DMS114 treated with DMSO at 0.1 percent for 48 hours (cell line): Measurements from ENCODE around the gene PDIA6.
"Not testable (repeated sequence)": the region's sequence is repeated elsewhere in the genome, so short reads cannot be mapped to it uniquely, and the experiment has no call there.

Source experiments
- DNase-seq: peaks from one replicate; lab custom pipeline; 2025; ENCODE audit not compliant: unreplicated experiment; lab: John Stamatoyannopoulos, UW

The PDIA6 gene

GRCh38 chr2:10785260-10785659 is 27.3 kb downstream of the PDIA6 start:
- DNase-seq, result no peak

- no peak for DNase-seq
Measured at GRCh38 chr2:10784719-10785118, 27.9 kb downstream of the PDIA6 start.

GRCh38 chr2:10783421-10783820 is 29.2 kb downstream of the PDIA6 start:
- no peak for DNase-seq

GRCh38 chr2:10781746-10782145 is 30.8 kb downstream of the PDIA6 start:
- DNase-seq, result no peak

GRCh38 chr2:10780821-10781220 is 31.8 kb downstream of the PDIA6 start:
- DNase-seq, result not testable (repeated sequence)

- DNase-seq, result no peak
Measured at GRCh38 chr2:10780491-10780820, 32.1 kb downstream of the PDIA6 start.

- no peak for DNase-seq
Measured at GRCh38 chr2:10779776-10780490, 32.7 kb downstream of the PDIA6 start.

GRCh38 chr2:10778724-10779115 is 33.9 kb downstream of the PDIA6 start:
- no peak for DNase-seq

- no peak for DNase-seq
Measured at GRCh38 chr2:10777842-10778723, 34.5 kb downstream of the PDIA6 start.

- no peak for DNase-seq
Measured at GRCh38 chr2:10777111-10777841, 35.3 kb downstream of the PDIA6 start.

GRCh38 chr2:10776231-10776977 is 36.2 kb downstream of the PDIA6 start:
- no peak for DNase-seq

- no peak for DNase-seq
Measured at GRCh38 chr2:10775831-10776230, 36.8 kb downstream of the PDIA6 start.

GRCh38 chr2:10775021-10775780 is 37.4 kb downstream of the PDIA6 start:
- DNase-seq, result no peak

- no peak for DNase-seq
Measured at GRCh38 chr2:10774394-10774793, 38.2 kb downstream of the PDIA6 start.

GRCh38 chr2:10773821-10774341 is 38.7 kb downstream of the PDIA6 start:
- no peak for DNase-seq

- no peak for DNase-seq
Measured at GRCh38 chr2:10772868-10773215, 39.7 kb downstream of the PDIA6 start.

GRCh38 chr2:10772201-10772867 is 40.3 kb downstream of the PDIA6 start:
- no peak for DNase-seq

- DNase-seq, result no peak
Measured at GRCh38 chr2:10771786-10772185, 40.8 kb downstream of the PDIA6 start.

- no peak for DNase-seq
Measured at GRCh38 chr2:10770956-10771750, 41.4 kb downstream of the PDIA6 start.
